Placental pericyte (primary cell): ENCODE results near the gene LPIN3. TPM values are rescaled to one million over a fixed set of nuclear protein-coding genes. Genes with fewer than 3 reads are reported as not detected.

ENCODE experiments used
- total RNA-seq: library from RNA; depleted of rRNA; stranded (reverse); fragments of >200 nt; gene quantifications from 2 replicates; pipeline ENCODE4 v1.2.3, GENCODE V29; 2012

Gene LPIN3, protein sequence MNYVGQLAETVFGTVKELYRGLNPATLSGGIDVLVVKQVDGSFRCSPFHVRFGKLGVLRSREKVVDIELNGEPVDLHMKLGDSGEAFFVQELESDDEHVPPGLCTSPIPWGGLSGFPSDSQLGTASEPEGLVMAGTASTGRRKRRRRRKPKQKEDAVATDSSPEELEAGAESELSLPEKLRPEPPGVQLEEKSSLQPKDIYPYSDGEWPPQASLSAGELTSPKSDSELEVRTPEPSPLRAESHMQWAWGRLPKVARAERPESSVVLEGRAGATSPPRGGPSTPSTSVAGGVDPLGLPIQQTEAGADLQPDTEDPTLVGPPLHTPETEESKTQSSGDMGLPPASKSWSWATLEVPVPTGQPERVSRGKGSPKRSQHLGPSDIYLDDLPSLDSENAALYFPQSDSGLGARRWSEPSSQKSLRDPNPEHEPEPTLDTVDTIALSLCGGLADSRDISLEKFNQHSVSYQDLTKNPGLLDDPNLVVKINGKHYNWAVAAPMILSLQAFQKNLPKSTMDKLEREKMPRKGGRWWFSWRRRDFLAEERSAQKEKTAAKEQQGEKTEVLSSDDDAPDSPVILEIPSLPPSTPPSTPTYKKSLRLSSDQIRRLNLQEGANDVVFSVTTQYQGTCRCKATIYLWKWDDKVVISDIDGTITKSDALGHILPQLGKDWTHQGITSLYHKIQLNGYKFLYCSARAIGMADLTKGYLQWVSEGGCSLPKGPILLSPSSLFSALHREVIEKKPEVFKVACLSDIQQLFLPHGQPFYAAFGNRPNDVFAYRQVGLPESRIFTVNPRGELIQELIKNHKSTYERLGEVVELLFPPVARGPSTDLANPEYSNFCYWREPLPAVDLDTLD
- total RNA-seq = 5.5 and 7.7 TPM in 2 replicates

DNA sequence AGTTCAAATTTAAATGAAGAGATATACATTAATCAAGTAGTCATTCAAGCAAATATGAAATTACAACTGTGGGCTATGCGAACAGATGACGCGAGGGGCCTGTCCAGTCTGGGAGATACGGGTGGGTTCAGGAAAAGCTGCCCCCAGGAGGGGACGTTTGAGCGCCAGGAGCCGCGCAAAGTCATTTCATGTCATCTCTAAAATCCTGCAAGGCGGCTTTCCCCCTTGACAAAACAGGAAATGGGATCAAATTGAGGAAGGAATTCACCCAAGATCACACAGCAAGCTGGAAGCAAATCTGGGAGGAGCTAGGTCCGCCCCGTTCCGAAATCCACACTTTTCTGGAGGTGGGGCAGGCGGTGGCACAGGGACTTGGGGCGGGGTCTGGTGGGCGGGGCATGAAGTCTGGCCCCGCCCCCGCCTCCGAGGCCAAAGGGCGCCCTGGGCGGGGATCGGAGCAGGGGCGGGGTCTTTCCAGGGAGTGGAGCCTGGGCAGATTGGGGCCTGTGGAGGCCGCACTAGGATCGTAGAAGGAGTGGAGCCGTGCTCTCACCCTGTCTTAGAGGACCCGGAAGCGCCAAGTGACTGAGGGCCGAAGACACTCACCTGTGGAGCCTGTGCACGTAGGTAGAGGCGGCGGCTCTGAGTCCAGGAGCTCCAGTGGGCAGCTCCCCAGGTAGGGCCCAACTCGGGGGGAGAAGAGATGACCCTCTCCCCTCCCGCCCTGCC is at the start of gene LPIN3:
LPIN3 (plus strand) TSS at position 495 of the 729 bp plus-strand sequence. CDS start 4,983 bp downstream, outside the sequence.

DNA sequence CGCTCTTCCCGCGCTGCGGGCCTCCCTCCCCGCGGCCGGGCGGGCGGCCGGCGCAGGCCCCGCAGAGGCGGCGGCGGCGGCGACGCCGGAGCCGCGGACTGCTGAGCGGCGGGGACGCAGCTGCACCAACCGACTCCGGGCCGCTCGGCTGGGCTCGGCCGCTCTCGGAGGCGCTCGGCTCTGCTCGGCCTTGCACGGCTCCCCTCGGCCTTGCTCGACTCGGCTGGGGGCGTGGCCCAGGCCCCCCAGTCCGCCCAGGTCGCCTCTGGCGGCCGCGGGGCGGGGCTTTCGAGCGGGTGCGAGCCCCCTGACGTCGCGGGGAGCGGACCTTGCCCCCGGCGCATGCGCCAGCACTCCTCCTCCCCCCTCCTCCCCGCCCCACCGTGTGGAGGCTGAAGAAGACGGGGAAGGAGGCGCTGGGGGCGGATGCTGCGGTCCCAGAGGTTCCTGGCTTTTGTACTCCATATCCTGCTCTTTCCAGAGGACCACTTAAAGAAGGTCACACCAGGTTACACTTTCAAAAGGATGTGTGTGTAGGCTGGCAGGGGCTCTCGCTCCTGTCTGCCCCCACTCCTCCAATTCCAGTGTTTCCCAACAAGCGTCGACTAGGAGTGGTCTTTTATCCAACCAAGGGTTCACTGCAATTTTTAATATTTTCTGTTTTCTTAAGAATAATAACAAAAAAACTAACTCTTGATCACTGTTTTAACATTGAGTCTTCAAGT is 22.9 kb upstream of the LPIN3 start, which contains the start of gene ZHX3:
ZHX3 (minus strand) TSS at position 186 of the 725 bp plus-strand sequence. CDS start 112,815 bp downstream, outside the sequence.

DNA sequence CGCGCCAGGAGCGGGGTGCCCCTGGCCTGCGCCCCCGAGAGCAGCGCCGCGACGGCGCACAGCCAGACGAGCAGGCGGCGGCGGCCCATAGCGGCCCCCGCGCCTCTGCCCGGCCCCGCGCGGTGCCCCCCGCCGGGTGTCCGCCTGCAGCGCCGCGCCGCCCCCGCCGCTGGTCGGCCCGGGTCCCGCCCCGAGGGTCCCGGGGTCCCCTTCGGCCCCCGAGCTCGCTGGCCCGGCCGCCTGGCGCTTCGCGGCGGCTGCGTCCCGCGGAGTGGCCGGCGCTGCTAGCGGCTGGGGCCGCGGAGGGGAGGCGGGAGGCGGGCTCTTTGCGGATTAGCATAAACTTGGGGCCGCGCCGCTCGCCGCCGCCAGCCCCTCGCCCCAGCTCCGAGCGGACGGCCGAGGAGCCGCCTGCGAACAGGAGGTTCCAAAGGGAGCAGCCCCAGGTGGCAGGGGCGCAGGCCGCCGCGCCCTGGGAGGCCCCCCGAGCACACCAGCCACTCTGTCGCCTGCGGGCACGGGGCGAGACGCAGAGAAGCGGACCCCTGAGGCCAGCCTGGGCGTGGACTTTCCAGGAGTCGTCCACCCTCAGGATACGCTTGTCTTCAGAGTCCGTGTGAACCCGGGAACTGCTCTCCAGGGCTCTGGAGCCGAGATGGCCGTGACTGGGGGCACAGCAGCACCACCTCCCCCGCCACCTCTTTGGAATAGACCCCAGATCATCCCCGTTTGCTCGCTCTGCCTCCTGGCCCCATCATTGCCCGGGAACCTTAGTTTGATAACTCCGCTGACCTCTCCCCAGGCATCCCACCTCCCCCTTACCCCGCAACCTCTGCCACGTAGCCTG is 26.1 kb downstream of the LPIN3 start, which contains the start of gene EMILIN3:
EMILIN3 (minus strand) TSS at position 273 of the 847 bp plus-strand sequence; CDS start at position 89, 184 bp downstream.

Other genes with a start within 250 kb of the LPIN3 start
- gene PLCG1, start 203.3 kb upstream of the LPIN3 start, total RNA-seq = 59.5 and 81.0 TPM in 2 replicates
- 9.0 and 38.4 TPM in 2 replicates for gene ZHX3, start 23.1 kb upstream of the LPIN3 start, total RNA-seq
- gene EMILIN3, start 26.0 kb downstream of the LPIN3 start, total RNA-seq = under 0.01 TPM in 1 of 2 replicates, not detected in the other